HG03571 (cell line): Measurements from ENCODE around the gene MS4A1.
"Not testable (repeated sequence)": the region's sequence is repeated elsewhere in the genome, so short reads cannot be mapped to it uniquely, and the experiment has no call there.

Experiments
- ATAC-seq: cut with Tn5 transposase; IDR thresholded peaks from one replicate; pipeline ENCODE4 v1.9.1; 2021; ENCODE audit not compliant: unreplicated experiment

The MS4A1 gene

DNA sequence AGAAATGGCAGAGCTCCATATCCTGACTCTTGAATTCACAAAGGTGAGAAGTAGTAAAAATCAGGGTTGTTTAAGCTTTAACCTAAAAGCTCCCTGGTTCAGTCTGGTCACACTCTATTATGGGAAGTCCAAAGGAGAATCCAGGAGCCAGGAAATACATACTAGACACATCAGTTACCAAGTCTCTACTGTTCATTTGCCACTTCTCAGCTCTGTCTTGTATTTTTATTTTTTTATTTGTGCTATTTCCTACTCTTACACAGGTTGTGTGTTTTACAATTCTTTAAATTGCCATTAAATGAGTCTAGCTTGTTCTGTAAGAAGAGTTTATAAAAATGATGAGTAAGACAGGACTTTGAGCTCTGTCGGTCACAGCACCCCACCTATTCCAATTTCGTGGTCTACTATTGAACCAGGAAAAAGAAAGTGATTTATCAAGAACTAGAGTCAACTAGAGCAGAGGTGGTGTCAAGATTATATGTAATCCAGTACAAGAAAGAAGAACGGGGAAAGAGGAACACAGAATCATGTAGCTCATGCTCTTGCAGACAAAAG, 46.7 kb downstream of the MS4A1 start:
- ATAC-seq = no peak

DNA sequence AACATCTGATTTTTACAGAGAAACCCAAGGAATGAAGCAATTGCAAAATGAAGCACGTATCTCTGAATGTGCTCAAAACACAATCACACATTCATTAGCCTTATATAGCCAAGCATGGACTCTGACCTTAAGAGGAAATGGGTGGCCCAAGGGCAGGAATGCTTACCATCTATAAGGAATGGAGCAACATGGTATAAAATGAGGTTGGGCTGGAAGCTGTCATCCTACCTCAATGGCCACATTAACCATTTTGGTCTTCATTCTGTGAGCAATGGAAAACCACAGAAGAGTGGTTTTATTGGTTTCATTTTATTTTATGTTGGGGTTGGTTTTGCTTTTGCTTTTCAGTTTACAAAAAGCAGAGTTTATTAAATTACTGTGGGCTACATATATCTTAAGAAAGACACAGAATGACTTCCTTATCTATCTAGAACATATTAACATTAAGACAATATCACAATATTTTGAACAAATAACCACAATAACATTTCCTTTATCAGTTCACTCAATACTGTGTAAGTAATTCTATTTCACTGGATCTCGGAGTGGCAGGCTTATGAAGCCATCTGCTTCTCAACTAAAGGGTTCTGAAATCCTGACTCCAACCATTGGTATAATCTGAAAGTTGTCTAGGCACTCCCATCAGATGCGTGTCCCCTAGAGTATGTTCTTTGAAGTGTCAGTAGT, 48.7 kb downstream of the MS4A1 start:
- ATAC-seq = no peak

GRCh38 chr11:60509609-60510008, 54.0 kb downstream of the MS4A1 start:
- not testable (repeated sequence) for ATAC-seq

GRCh38 chr11:60510209-60510608, 54.6 kb downstream of the MS4A1 start:
- not testable (repeated sequence) for ATAC-seq

GRCh38 chr11:60511393-60511792, 55.7 kb downstream of the MS4A1 start:
- ATAC-seq = no peak

- ATAC-seq = no peak
Measured at GRCh38 chr11:60512651-60513225, 57.1 kb downstream of the MS4A1 start.

DNA sequence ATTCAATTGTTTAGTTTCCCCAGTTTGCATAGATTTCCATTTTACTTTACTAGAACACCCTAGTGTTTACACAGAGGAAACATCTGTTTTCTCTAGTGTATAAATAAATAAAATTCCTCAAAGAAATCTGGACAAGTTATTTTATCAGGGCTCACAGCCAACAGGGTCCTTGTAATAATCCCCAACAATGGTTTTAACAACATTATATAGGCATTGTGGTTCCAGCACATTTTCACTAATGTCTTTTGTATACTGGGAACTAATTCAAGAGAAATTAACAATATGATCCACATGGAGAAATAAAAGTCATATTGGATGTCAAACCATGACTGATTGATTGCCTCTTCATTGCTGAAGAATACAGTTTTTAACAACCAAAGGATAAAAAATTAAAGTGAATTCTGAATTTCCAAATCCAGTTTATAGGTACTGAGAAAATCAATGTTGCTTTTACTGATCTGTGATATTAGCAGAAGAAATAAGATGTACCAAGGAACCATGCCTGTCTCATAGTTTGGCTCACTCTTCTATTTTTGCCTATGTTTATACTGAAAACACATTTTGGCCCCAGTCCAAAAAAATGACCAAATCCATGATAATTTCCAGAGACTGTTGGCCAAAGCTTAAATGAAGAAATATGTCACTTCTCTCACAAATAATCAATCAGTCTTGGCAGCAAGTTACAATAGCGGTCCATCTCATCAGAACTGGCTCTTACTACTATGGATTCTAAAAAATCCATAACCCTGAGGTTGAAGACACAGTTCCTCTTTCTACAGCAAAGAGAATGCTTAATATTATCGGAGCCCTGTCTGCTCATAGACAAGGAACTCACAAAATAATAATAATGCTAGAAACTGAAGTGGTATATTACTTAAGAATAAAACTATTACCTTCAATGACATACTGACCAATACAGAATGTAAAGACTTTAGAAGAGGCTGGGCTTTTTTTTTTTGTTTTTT, 58.1 kb downstream of the MS4A1 start:
- no peak for ATAC-seq

DNA sequence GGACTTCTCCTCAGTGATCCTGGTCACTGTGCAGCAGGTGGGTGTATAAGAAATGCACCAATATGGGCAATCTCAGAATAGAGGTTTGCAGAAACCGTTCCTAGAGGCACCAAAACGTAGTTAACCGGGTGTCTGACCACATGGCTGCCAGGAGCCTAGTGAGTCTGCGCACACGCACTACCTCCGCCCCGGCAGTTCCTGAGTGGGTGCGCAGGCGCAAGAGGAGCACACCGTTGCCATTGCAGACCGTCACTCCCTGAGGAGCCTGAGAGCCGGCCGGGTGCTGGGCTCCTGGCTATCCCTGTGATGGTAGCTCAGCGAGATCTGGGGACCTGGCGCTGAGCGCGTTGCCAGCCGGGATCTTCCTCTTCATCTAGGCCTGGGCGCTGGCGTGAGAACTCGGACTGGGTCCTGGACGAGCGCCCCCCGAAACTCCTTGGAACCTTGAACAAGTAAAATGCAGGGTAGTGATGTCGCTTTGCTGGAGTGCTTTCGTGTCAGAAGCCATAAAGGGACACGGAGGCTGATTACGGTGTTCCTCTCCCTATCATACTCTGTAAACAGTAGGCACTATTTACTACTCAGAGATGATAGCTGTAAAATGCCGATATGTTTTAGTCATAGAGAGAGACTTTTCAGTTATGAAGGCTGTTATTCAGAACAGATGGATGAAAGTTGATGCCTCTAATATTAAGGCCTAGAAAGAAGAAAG, 59.7 kb downstream of the MS4A1 start, which contains the start of gene MS4A13:
Gene MS4A13, plus strand, starts transcription at position 249 of the 712 bp plus-strand sequence. CDS start 2,692 bp downstream, outside the sequence.
- ATAC-seq = no peak
